Astrocyte of the cerebellum (primary cell): ENCODE data around the gene MROH2A.

ENCODE experiments used
- DNase-seq: peaks from one replicate; pipeline ENCODE4 v3.0.0-alpha.2; 2011; ENCODE audit warnings: low read depth
- H3K4me3 ChIP-seq: 2 replicates; pipeline ENCODE4 v1.5.1; 2011; ENCODE audit warnings: mild to moderate bottlenecking, low read depth, low read length, moderate library complexity
- CTCF ChIP-seq: IDR thresholded peaks from 2 replicates; pipeline ENCODE4 v1.5.1; 2012; ENCODE audit warnings: low read length, low read depth, moderate library complexity, mild to moderate bottlenecking; ENCODE audit errors: missing control alignments
- in situ Hi-C: cut with HindIII; loops from 2 replicates; pipeline ENCODE4 v1.10.0; 2017; ENCODE audit warnings: low sequenced_read_pairs

MROH2A gene

GRCh38 chr2:233813236-233814055 is 35.3 kb downstream of the MROH2A start:
- in situ Hi-C loops = no loop called here
- no peak for TF ChIP-seq CTCF
- DNase-seq = no peak
- H3K4me3 ChIP-seq = no peak overlapping the region

GRCh38 chr2:233814056-233814835 is 36.1 kb downstream of the MROH2A start:
- in situ Hi-C loops = no loop called here
- H3K4me3 ChIP-seq = no peak overlapping the region
- DNase-seq = no peak
- no peak for TF ChIP-seq CTCF

GRCh38 chr2:233815861-233816260 is 37.7 kb downstream of the MROH2A start:
- TF ChIP-seq CTCF = no peak
- DNase-seq = no peak
- in situ Hi-C loops = no loop called here

GRCh38 chr2:233816334-233816733 is 38.2 kb downstream of the MROH2A start:
- TF ChIP-seq CTCF = no peak
- H3K4me3 ChIP-seq = no peak overlapping the region
- DNase-seq = no peak
- in situ Hi-C loops = no loop called here

More at GRCh38 chr2:233815861-233816260, 37.7 kb downstream of the MROH2A start:
- H3K4me3 ChIP-seq = no peak overlapping the region

GRCh38 chr2:233816771-233817170 is 38.6 kb downstream of the MROH2A start:
- in situ Hi-C loops = no loop called here
- TF ChIP-seq CTCF = no peak
- DNase-seq = no peak
- no peak overlapping the region for H3K4me3 ChIP-seq

GRCh38 chr2:233817361-233817911 is 39.3 kb downstream of the MROH2A start:
- no peak for DNase-seq
- H3K4me3 ChIP-seq = no peak overlapping the region
- in situ Hi-C loops = no loop called here
- TF ChIP-seq CTCF = no peak
